DND-41 (cell line): ENCODE measurements around the gene LILRA1.
"Not testable (repeated sequence)": the region's sequence is repeated elsewhere in the genome, so short reads cannot be mapped to it uniquely, and the experiment has no call there.

Experiments
- ATAC-seq: fragments of 200-7000 bp; cut with Tn5 transposase; 3 replicates; pipeline ENCODE4 v1.9.1; 2021; ENCODE audit warnings: low read depth; ENCODE audit not compliant: insufficient read depth
- DNase-seq: peaks from one replicate; pipeline ENCODE4 v3.0.0-alpha.2; 2020
- H2AFZ ChIP-seq: 2 replicates; pipeline ENCODE4 v1.6.0; 2012; ENCODE audit warnings: low read depth, low read length
- H3K27ac ChIP-seq: 2 replicates; pipeline ENCODE4 v1.5.1; 2012; ENCODE audit warnings: low read length, inconsistent platforms
- H3K27me3 ChIP-seq: fragments of 200-600 bp; sonication (generic); 2 replicates; pipeline ENCODE4 v1.6.0; 2012; ENCODE audit warnings: low read length, mild to moderate bottlenecking, inconsistent platforms; ENCODE audit not compliant: insufficient read depth, poor library complexity
- H3K36me3 ChIP-seq: 2 replicates; pipeline ENCODE4 v1.5.1; 2012; ENCODE audit warnings: low read length, inconsistent platforms; ENCODE audit not compliant: insufficient read depth
- H3K4me1 ChIP-seq: 2 replicates; pipeline ENCODE4 v1.5.1; 2012; ENCODE audit warnings: mild to moderate bottlenecking, low read length; ENCODE audit not compliant: insufficient read depth
- H3K4me2 ChIP-seq: 2 replicates; pipeline ENCODE4 v1.6.0; 2012; ENCODE audit warnings: mild to moderate bottlenecking, moderate library complexity, low read length, inconsistent platforms; ENCODE audit not compliant: insufficient read depth
- H3K4me3 ChIP-seq, 2 experiments: fragments of 200-600 bp in 1 of 2; shearing (Covaris generic) in 1 of 2; 2 replicates each; pipeline ENCODE4 v1.5.1; 2012 to 2016; ENCODE audit warnings: inconsistent platforms in 2 of 2, low read length in 2 of 2, mild to moderate bottlenecking in 2 of 2, low read depth in 1 of 2, moderate library complexity in 1 of 2
- H3K79me2 ChIP-seq: 2 replicates; pipeline ENCODE4 v1.6.0; 2012; ENCODE audit warnings: low read length, inconsistent platforms; ENCODE audit not compliant: insufficient read depth
- H3K9ac ChIP-seq: 2 replicates; pipeline ENCODE4 v1.6.0; 2012; ENCODE audit warnings: low read depth, mild to moderate bottlenecking, inconsistent platforms, low read length, moderate library complexity
- H3K9me3 ChIP-seq: 2 replicates; pipeline ENCODE4 v1.5.1; 2012; ENCODE audit warnings: low read length, moderate library complexity, mild to moderate bottlenecking, inconsistent platforms; ENCODE audit not compliant: insufficient read depth, severe bottlenecking
- H4K20me1 ChIP-seq: 2 replicates; pipeline ENCODE4 v1.6.0; 2012; ENCODE audit warnings: low read length; ENCODE audit not compliant: insufficient read depth
- EZH2 ChIP-seq: IDR thresholded peaks from 3 replicates; pipeline ENCODE4 v1.6.1; 2012; ENCODE audit warnings: borderline replicate concordance, low read depth, mild to moderate bottlenecking, moderate library complexity, low read length, inconsistent platforms; ENCODE audit not compliant: severe bottlenecking
- TF ChIP-seq, protein P1 (sequence below): IDR thresholded peaks from 2 replicates; pipeline ENCODE4 v1.5.1; 2012; ENCODE audit warnings: borderline replicate concordance, low read length, moderate library complexity, mild to moderate bottlenecking; ENCODE audit not compliant: poor library complexity, severe bottlenecking; ENCODE audit errors: extremely low read depth

Gene LILRA1

DNA sequence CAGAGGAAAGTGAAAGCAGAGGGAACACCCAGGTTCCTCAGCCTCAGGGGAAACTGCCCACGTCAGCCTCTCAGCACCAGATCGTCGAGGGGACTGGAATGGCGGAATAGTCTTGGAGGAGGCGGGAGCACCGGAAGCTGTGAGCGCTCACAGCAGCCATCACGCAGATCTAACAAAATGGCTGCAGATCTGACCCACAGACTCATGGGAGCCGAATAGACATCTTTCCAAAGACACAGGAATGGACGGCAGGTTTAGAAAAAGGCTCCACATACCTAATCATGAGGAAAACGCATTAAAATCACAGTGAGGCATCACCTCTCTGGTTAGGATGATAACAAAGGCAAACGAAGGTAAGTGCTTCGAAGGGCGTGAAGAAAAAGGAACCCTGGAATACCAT lies 31.6 kb upstream of the LILRA1 start:
- Histone ChIP-seq H3K79me2 (no peaks in the 10 kb centered on the region), H3K27me3 (no peaks in the 10 kb centered on the region), H2AFZ (no peak overlapping the region), H3K27ac (no peak overlapping the region), H3K4me1 (no peaks in the 10 kb centered on the region), H3K4me2 (no peak overlapping the region), H3K9me3 (no peaks in the 10 kb centered on the region), H4K20me1 (no peaks in the 10 kb centered on the region), H3K36me3 (no peaks in the 10 kb centered on the region), H3K9ac (no peak overlapping the region), H3K4me3 (no peak overlapping the region)
- no peak for TF ChIP-seq EZH2
- TF ChIP-seq, protein P1, sequence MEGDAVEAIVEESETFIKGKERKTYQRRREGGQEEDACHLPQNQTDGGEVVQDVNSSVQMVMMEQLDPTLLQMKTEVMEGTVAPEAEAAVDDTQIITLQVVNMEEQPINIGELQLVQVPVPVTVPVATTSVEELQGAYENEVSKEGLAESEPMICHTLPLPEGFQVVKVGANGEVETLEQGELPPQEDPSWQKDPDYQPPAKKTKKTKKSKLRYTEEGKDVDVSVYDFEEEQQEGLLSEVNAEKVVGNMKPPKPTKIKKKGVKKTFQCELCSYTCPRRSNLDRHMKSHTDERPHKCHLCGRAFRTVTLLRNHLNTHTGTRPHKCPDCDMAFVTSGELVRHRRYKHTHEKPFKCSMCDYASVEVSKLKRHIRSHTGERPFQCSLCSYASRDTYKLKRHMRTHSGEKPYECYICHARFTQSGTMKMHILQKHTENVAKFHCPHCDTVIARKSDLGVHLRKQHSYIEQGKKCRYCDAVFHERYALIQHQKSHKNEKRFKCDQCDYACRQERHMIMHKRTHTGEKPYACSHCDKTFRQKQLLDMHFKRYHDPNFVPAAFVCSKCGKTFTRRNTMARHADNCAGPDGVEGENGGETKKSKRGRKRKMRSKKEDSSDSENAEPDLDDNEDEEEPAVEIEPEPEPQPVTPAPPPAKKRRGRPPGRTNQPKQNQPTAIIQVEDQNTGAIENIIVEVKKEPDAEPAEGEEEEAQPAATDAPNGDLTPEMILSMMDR = no peak
- ATAC-seq (no peak), DNase-seq (no peak)

DNA sequence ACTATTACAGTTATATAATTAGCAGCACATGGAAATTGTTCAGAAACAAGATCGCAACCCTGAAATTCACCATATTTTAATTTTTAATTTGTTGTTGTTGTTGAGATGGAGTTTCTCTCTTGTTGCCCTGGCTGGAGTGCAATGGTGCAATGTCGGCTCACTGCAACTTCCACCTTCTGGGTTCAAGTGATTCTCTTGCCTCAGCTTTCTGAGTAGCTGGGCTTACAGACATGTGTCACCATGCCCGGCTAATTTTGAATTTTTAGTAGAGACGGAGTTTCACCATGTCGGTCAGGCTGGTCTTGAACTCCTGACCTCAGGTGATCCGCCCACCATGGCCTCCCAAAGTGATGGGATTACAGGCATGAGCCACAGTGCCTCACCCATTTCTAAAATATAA lies 30.2 kb upstream of the LILRA1 start:
- H3K4me1 ChIP-seq, H3K9me3 ChIP-seq, H2AFZ ChIP-seq, ATAC-seq, H3K27me3 ChIP-seq, H3K4me3 ChIP-seq, H3K4me2 ChIP-seq, DNase-seq, H3K79me2 ChIP-seq, H3K27ac ChIP-seq, H3K36me3 ChIP-seq, H3K9ac ChIP-seq, H4K20me1 ChIP-seq: not testable (repeated sequence)

DNA sequence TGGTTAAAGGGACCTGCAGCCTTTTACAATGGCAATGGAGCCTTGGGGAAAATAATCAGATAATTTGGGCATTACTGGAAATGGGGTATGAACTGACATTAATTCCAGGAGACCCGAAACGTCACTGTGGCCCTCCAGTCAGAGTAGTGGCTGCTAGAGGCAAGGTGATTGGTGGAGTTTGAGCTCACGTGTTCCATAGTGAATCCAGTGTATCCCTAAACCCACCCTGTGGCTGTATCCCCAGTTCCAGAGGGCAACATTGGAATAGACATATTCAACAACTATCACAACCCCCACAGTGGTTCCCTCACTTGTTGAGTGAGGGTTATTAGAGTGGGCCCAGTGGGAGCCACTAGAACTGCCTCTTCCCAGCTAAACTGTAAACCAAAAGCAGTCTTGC lies 23.1 kb upstream of the LILRA1 start:
- Histone ChIP-seq H3K27ac (no peak overlapping the region), H3K36me3 (no peaks in the 10 kb centered on the region), H3K4me1 (no peaks in the 10 kb centered on the region), H3K4me3 (no peak overlapping the region), H3K4me2 (no peak overlapping the region), H2AFZ (no peak overlapping the region), H3K9me3 (no peaks in the 10 kb centered on the region), H3K9ac (no peak overlapping the region), H4K20me1 (no peaks in the 10 kb centered on the region), H3K27me3 (no peaks in the 10 kb centered on the region), H3K79me2 (no peaks in the 10 kb centered on the region)
- no peak for ATAC-seq
- no peak for DNase-seq
- TF ChIP-seq, protein P1 = no peak
- no peak for TF ChIP-seq EZH2

DNA sequence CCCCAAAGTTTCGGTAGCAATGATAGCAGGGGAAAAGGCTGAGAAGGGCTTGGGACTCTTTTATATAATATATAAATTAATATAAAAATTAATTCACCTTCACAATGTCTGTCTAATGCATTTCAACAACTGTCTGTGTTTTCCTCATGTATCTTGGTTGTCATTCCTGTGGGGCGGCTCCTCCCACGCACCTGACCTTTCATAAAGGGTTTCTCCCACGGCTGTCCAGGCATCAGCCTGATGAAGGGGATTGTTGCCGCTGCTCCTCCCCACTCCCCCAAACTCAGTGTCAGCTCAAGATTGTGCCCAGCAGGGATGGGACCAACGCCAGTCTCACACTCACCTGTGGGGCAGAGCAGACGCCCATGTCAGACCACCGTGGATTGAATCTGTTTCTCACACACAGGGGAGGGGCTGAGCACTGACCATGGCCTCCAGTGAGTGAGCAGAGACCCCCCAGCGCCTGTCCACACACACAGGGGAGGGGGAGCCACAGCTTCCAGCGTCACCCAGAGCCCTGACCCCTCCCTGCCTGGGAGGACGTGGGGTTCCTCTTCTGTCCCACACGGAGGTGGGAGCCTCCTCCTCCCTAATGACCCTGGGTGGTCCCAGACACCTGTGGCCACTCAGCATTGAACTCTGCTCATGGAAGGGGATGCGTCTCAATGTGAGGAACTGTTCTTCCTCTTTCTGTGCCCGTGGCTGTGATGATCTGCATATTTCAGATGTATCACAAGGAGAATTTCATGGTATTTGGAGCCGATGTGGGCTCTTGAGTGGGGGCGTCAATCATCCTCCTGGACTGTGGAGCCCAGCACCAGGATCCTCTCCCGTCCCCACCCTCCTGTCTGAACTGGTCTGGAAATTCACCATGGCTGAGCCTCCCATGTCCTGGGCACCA lies 21.5 kb upstream of the LILRA1 start:
- not testable (repeated sequence) for H3K4me2 ChIP-seq, H3K4me3 ChIP-seq, H2AFZ ChIP-seq, H3K27ac ChIP-seq, H3K9ac ChIP-seq, H3K36me3 ChIP-seq, H3K4me1 ChIP-seq, ATAC-seq, DNase-seq, H3K9me3 ChIP-seq, H4K20me1 ChIP-seq, H3K79me2 ChIP-seq, H3K27me3 ChIP-seq
